ENCODE data around the gene MYO7B. TPM values are rescaled to one million over a fixed set of nuclear protein-coding genes. Genes with fewer than 3 reads are reported as not detected.
A peak's percentile ranks its signal among the peaks of the same experiment; 100 is the strongest.

MYO7B gene
- total and polyA plus RNA-seq, 9 of the 15 experiments (the other 6 are each of a cell fraction or from before 2014, with no cell fraction given), result 0.08 TPM; not detected in 8

DNA sequence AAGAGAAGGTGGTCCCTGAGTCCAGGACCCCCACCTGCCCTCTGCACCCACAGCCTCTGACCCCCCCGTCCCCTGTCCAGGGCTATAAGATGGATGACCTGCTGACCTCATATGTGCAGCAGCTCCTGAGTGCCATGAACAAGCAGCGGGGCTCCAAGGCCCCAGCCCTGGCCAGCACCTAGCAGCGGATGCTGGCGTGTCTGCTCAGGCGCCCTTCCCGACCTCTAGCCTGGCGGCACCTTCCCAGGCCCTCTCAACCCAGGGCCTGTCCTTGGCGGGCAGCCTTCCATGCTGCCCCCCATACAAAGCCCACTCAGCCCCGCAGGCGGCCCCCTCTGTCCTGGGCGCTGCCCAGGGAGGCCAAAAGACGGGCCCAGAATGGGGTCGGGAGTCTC is 101.8 kb downstream of the MYO7B start:
- WGBS (ENCODE audit: insufficient coverage, low coverage, missing lambda C conversion rate), result 56% methylated on average over 13 of the region's 13 CpGs
- Histone ChIP-seq H4K20me1 (replicated peaks; ENCODE audit: control insufficient read depth, insufficient read depth, low read length) (no peaks in the 10 kb centered on the region; the same call in 1 of the 2 replicates), H3K9me3 (replicated peaks; ENCODE audit: control insufficient read depth, insufficient read depth, low read depth, low read length) (no peaks in the 10 kb centered on the region), H3K27me3 (ENCODE audit: control insufficient read depth in 2 of 2, insufficient read depth in 2 of 2, low read length in 2 of 2) (peaks cover 0 to 23% of the 10 kb centered on the region in 2 experiments; a peak in 2 of 5 replicates), H3K9ac (ENCODE audit: insufficient read depth in 1 of 2, low read depth in 2 of 2, low read length in 2 of 2) (no peak overlapping the region; a peak in 1 of 4 replicates), H3K4me1 (replicated peaks in 1 of 2; ENCODE audit: control insufficient read depth in 2 of 2, insufficient read depth in 2 of 2, low read length in 2 of 2) (peaks cover 14 to 78% of the 10 kb centered on the region in 2 experiments), H3K4me3 (no peak overlapping the region), H3K4me2 (ENCODE audit: insufficient read depth, low read length) (no peak overlapping the region), H3K79me2 (ENCODE audit: control insufficient read depth, insufficient read depth, low read length) (no peaks in the 10 kb centered on the region), H3K9me1 (ENCODE audit: control insufficient read depth, insufficient read depth, low read length) (no peaks in the 10 kb centered on the region), H3K27ac (ENCODE audit: extremely low read depth, low read depth, low read length) (no peak overlapping the region), H3K36me3 (ENCODE audit: control insufficient read depth, insufficient read depth, low read length) (no peaks in the 10 kb centered on the region), H2AFZ (ENCODE audit: low read depth, low read length) (0 out of 2 replicates have a peak overlapping the region, but pooled peaks have one; percentile 78)
- no peak for FAIRE-seq
- no peak for DNase-seq (ENCODE audit: extremely low read depth in 1 of 4, low spot score in 3 of 4)
- BruUV-seq (replicated peaks), result no TSS peak
- ATAC-seq, result no peak
- in situ Hi-C loops (cut with MboI), result no loop called here
- intact Hi-C loops (cut with micrococcal nuclease), result no loop called here
- POLR2A ChIA-PET, result interaction anchor here (1.6 kb wide), 1 partner anchor 13 kb away, joined by 6 read pairs; no protein-coding TSS in a partner anchor
- TF ChIP-seq, protein P1, sequence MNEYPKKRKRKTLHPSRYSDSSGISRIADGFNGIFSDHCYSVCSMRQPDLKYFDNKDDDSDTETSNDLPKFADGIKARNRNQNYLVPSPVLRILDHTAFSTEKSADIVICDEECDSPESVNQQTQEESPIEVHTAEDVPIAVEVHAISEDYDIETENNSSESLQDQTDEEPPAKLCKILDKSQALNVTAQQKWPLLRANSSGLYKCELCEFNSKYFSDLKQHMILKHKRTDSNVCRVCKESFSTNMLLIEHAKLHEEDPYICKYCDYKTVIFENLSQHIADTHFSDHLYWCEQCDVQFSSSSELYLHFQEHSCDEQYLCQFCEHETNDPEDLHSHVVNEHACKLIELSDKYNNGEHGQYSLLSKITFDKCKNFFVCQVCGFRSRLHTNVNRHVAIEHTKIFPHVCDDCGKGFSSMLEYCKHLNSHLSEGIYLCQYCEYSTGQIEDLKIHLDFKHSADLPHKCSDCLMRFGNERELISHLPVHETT (CRISPR knock-in tag; conservative IDR thresholded peaks at IDR 0.05 in 1 of 2, IDR thresholded peaks at IDR 0.05 in 1 of 2), result no peak
- TF ChIP-seq FOXA1 (IDR thresholded peaks at IDR 0.05; ENCODE audit: borderline replicate concordance) (no peak), RBFOX2 (IDR thresholded peaks at IDR 0.05; ENCODE audit: low read depth, low read length) (peak; percentile 24; the same call in 1 of the 2 replicates), ZBTB1 (CRISPR knock-in tag; IDR thresholded peaks at IDR 0.05; ENCODE audit: borderline replicate concordance, low read depth) (0 out of 2 replicates have a peak, but pooled peaks have one; percentile 21), PRMT5 (CRISPR knock-in tag; IDR thresholded peaks at IDR 0.05) (no peak), RBM34 (IDR thresholded peaks at IDR 0.05; ENCODE audit: borderline replicate concordance, insufficient read depth, low read length) (no peak), RFX7 (CRISPR knock-in tag; IDR thresholded peaks at IDR 0.05) (no peak), SMARCA4 (IDR thresholded peaks at IDR 0.05) (no peak), SIX5 (IDR thresholded peaks at IDR 0.05; ENCODE audit: borderline replicate concordance in 1 of 2, insufficient read depth in 1 of 2, low read depth in 1 of 2, low read length in 2 of 2) (no peak), NUFIP1 (IDR thresholded peaks at IDR 0.05; ENCODE audit: partially characterized antibody) (no peak), FOSL1 (tag; conservative IDR thresholded peaks at IDR 0.05) (no peak), KLF16 (IDR thresholded peaks at IDR 0.05) (no peak), ZNF436 (CRISPR knock-in tag; IDR thresholded peaks at IDR 0.05) (no peak), PRPF4 (IDR thresholded peaks at IDR 0.05; ENCODE audit: insufficient read depth, low read depth, low read length, poor library complexity, severe bottlenecking) (no peak), AFF4 (CRISPR knock-in tag; IDR thresholded peaks at IDR 0.05) (0 out of 2 replicates have a peak, but pooled peaks have one; percentile 33), ZNF696 (CRISPR knock-in tag; conservative IDR thresholded peaks at IDR 0.05) (no peak), SAFB2 (IDR thresholded peaks at IDR 0.05; ENCODE audit: borderline replicate concordance, low read depth, low read length, severe bottlenecking) (no peak)
- CTCF ChIA-PET (ENCODE audit: low intra/inter-chr PET ratio), result no interaction called here

All from K562 (cell line).